K562 (cell line): Measurements from ENCODE around the gene THEMIS. TPM values are rescaled to one million over a fixed set of nuclear protein-coding genes. Genes with fewer than 3 reads are reported as not detected.

Experiments used
- ATAC-seq: fragments of 200-7000 bp; cut with Tn5 transposase; 3 replicates; pipeline ENCODE4 v1.9.1; 2020; ENCODE audit warnings: moderate library complexity
- BruUV-seq: library from RNA; stranded (reverse); fragments of 400-500 nt; replicated peaks from 2 replicates; lab custom pipeline; 2021; lab: Mats Ljungman, UMichigan
- CTCF ChIA-PET: fragments of 300-600 bp; formaldehyde crosslinking; extraction: SDS; loops from one replicate; lab custom pipeline; 2021; ENCODE audit warnings: low intra/inter-chr PET ratio; lab: Yijun Ruan, JAX
- POLR2A ChIA-PET: fragments of 300-600, 350-650 bp; sonication (Branson Sonifier 250); formaldehyde crosslinking; extraction: SDS; loops from one replicate; lab custom pipeline; 2021; ENCODE audit warnings: antibody characterized with exemption, inconsistent platforms; lab: Yijun Ruan, JAX
- DNase-seq, 4 experiments: peaks; one replicate each; pipeline versions ENCODE4 v3.0.0 to v3.0.0-alpha.2; 2011 to 2018; ENCODE audit warnings: low spot score in 3 of 4, mixed read lengths in 3 of 4; ENCODE audit errors: extremely low read depth in 1 of 4
- FAIRE-seq: peaks from 2 replicates; lab custom pipeline; 2011; peaks lifted over from hg19 to GRCh38; lab: Jason Lieb, UNC
- H2AFZ ChIP-seq: 2 replicates; pipeline ENCODE4 v1.6.0; 2011; ENCODE audit warnings: low read depth, low read length, control low read depth, inconsistent platforms
- H3K27ac ChIP-seq: fragments of 200-600 bp; 3 replicates; pipeline ENCODE4 v1.8.0; 2011; ENCODE audit warnings: low read depth, mild to moderate bottlenecking, control low read depth, inconsistent platforms, low read length, moderate library complexity, mixed read lengths; ENCODE audit errors: extremely low read depth
- H3K27me3 ChIP-seq, 2 experiments: fragments of 300-600 bp in 1 of 2; 2 replicates in 1 of 2; 3 replicates in 1 of 2; pipeline versions ENCODE4 v1.6.0 to v1.8.0; 2011; ENCODE audit warnings: inconsistent platforms in 2 of 2, low read length in 2 of 2, mild to moderate bottlenecking in 1 of 2, mixed read lengths in 1 of 2, moderate library complexity in 1 of 2; ENCODE audit not compliant: control insufficient read depth in 2 of 2, insufficient read depth in 2 of 2
- H3K36me3 ChIP-seq: fragments of 300-600 bp; 3 replicates; pipeline ENCODE4 v1.8.0; 2011; ENCODE audit warnings: mild to moderate bottlenecking, low read length, inconsistent platforms; ENCODE audit not compliant: control insufficient read depth, insufficient read depth
- H3K4me1 ChIP-seq, 2 experiments: fragments of 200-600 bp in 1 of 2; replicated peaks in 1 of 2; 2 replicates in 1 of 2; 3 replicates in 1 of 2; pipeline versions ENCODE4 v1.5.1 to v1.8.0; 2011; ENCODE audit warnings: inconsistent platforms in 2 of 2, low read length in 2 of 2, mild to moderate bottlenecking in 1 of 2, mixed read lengths in 1 of 2, moderate library complexity in 1 of 2; ENCODE audit not compliant: control insufficient read depth in 2 of 2, insufficient read depth in 2 of 2
- H3K4me2 ChIP-seq: 2 replicates; pipeline ENCODE4 v1.6.1; 2011; ENCODE audit warnings: low read length, control low read depth, inconsistent platforms, mixed read lengths; ENCODE audit not compliant: insufficient read depth
- H3K4me3 ChIP-seq: fragments of 200-600 bp; sonication (generic), shearing (Covaris generic); 2 replicates; pipeline ENCODE4 v1.5.1; 2016; ENCODE audit warnings: control low read depth, inconsistent platforms
- H3K79me2 ChIP-seq: fragments of 200-600 bp; 3 replicates; pipeline ENCODE4 v1.8.0; 2011; ENCODE audit warnings: low read length, inconsistent platforms; ENCODE audit not compliant: control insufficient read depth, insufficient read depth
- H3K9ac ChIP-seq, 2 experiments: 2 replicates each; pipeline versions ENCODE4 v1.6.0 to v1.6.1; 2011; ENCODE audit warnings: low read depth in 2 of 2, low read length in 2 of 2, control low read depth in 1 of 2, inconsistent platforms in 1 of 2, mild to moderate bottlenecking in 1 of 2, mixed read lengths in 1 of 2; ENCODE audit not compliant: insufficient read depth in 1 of 2
- H3K9me1 ChIP-seq: one replicate; pipeline ENCODE4 v1.6.0; 2011; ENCODE audit warnings: inconsistent platforms, mild to moderate bottlenecking, low read length, moderate library complexity; ENCODE audit not compliant: control insufficient read depth, insufficient read depth
- H3K9me3 ChIP-seq: replicated peaks from 2 replicates; pipeline ENCODE4 v1.5.1; 2011; ENCODE audit warnings: low read depth, low read length, inconsistent platforms; ENCODE audit not compliant: control insufficient read depth, insufficient read depth
- H4K20me1 ChIP-seq: replicated peaks from 2 replicates; pipeline ENCODE4 v1.6.1; 2011; ENCODE audit warnings: low read length, inconsistent platforms, mixed read lengths; ENCODE audit not compliant: control insufficient read depth, insufficient read depth
- CXXC5 ChIP-seq: fragments of 250-450 bp; sonication (Bioruptor Pico); IDR thresholded peaks from 2 replicates; pipeline ENCODE4 v1.8.0; 2022; ENCODE audit warnings: inconsistent platforms, mild to moderate bottlenecking, moderate library complexity
- EP300 ChIP-seq: IDR thresholded peaks from 2 replicates; pipeline ENCODE4 v1.6.1; 2012; ENCODE audit warnings: low read length, improper control_type of control experiment
- ESRRB ChIP-seq: fragments of 250-450 bp; sonication (Bioruptor Pico); IDR thresholded peaks from 2 replicates; pipeline ENCODE4 v1.5.0; 2020; ENCODE audit warnings: mild to moderate bottlenecking, moderate library complexity, borderline replicate concordance
- EZH2 ChIP-seq: IDR thresholded peaks from 2 replicates; pipeline ENCODE4 v1.6.1; 2012; ENCODE audit warnings: low read depth, mild to moderate bottlenecking, inconsistent platforms, low read length, borderline replicate concordance
- GTF2F1 ChIP-seq: IDR thresholded peaks from 2 replicates; pipeline ENCODE4 v1.6.1; 2011; ENCODE audit warnings: low read depth, low read length, improper control_type of control experiment
- POLR2AphosphoS5 ChIP-seq: IDR thresholded peaks from 2 replicates; pipeline ENCODE4 v1.6.1; 2011; ENCODE audit warnings: mild to moderate bottlenecking, low read depth, low read length, moderate library complexity; ENCODE audit not compliant: control insufficient read depth, insufficient read depth
- PPARD ChIP-seq: fragments of 250-450 bp; sonication (Bioruptor Pico); IDR thresholded peaks from 2 replicates; pipeline ENCODE4 v1.8.0; 2022; ENCODE audit warnings: inconsistent platforms, mild to moderate bottlenecking, moderate library complexity
- PYGO2 ChIP-seq: fragments of 450-650 bp; IDR thresholded peaks from 2 replicates; pipeline ENCODE4 v1.6.1; 2016; ENCODE audit warnings: mild to moderate bottlenecking, missing genetic modification characterization, moderate library complexity, missing compliant biosample characterization
- SETDB1 ChIP-seq: IDR thresholded peaks from one replicate; pipeline ENCODE4 v1.6.1; 2012; ENCODE audit warnings: low read length, control low read depth, inconsistent platforms
- SMC3 ChIP-seq: conservative IDR thresholded peaks from 2 replicates; pipeline ENCODE4 v1.6.1; 2011; ENCODE audit warnings: low read depth, low read length, improper control_type of control experiment; ENCODE audit not compliant: insufficient read depth
- TARDBP ChIP-seq: fragments of 450-650 bp; IDR thresholded peaks from 2 replicates; pipeline ENCODE4 v1.6.1; 2016
- TCFL5 ChIP-seq: fragments of 250-450 bp; sonication (Bioruptor Pico); conservative IDR thresholded peaks from 2 replicates; pipeline ENCODE4 v1.6.1; 2021; ENCODE audit warnings: mild to moderate bottlenecking, moderate library complexity, matching md5 sums
- ZBED1 ChIP-seq: IDR thresholded peaks from 2 replicates; pipeline ENCODE4 v1.6.1; 2014
- ZNF146 ChIP-seq: IDR thresholded peaks from one replicate; pipeline ENCODE4 v1.6.1; 2018; ENCODE audit warnings: missing compliant biosample characterization; ENCODE audit not compliant: unreplicated experiment
- ZNF449 ChIP-seq: fragments of 250-450 bp; sonication (Bioruptor Pico); IDR thresholded peaks from 2 replicates; pipeline ENCODE4 v1.8.0; 2022; ENCODE audit warnings: moderate library complexity, mild to moderate bottlenecking, inconsistent platforms
- ZNF79 ChIP-seq: fragments of 250-450 bp; sonication (Bioruptor Pico); IDR thresholded peaks from 2 replicates; pipeline ENCODE4 v1.4.0; 2020; ENCODE audit warnings: low read depth, mild to moderate bottlenecking, moderate library complexity
- WGBS: fragments of 100-300 bp; shearing (Covaris generic); methylation state at CpG from one replicate; pipeline ENCODE4 v1.1.6; 2016; ENCODE audit warnings: low coverage, mixed read lengths; ENCODE audit not compliant: insufficient coverage; ENCODE audit errors: missing lambda C conversion rate; 5-methylcytosine and 5-hydroxymethylcytosine counted together
- in situ Hi-C: fragments of 300-500 bp; cut with MboI; formaldehyde crosslinking; loops from 4 replicates; pipeline ENCODE4 v1.15.0; 2018; ENCODE audit warnings: inconsistent platforms, mixed read lengths
- intact Hi-C: fragments of 100-400 bp; cut with micrococcal nuclease; formaldehyde crosslinking; loops from 2 replicates; pipeline ENCODE4 v1.14.2; 2022
- polyA plus RNA-seq, 8 experiments: library from polyadenylated mRNA; depleted of rRNA in 4 of 8; stranded (reverse) in 5 of 8; unstranded in 3 of 8; fragments of >200 nt; fragmentation: Nextera tagmentation in 2 of 8; fragmentation: Illumina TruSeq in 1 of 8; extraction: Ambion mirVana in 2 of 8; extraction: Trizol in 1 of 8; gene quantifications; 2 replicates each; pipeline versions ENCODE4 v1.2.1 to v1.2.3, GENCODE V29; 2011 to 2014; ENCODE audit warnings: inconsistent platforms in 1 of 8, missing spikeins in 1 of 8
- total RNA-seq, 7 experiments: library from RNA; depleted of rRNA in 6 of 7; stranded (reverse); fragments of >200 nt in 6 of 7; fragmentation: Illumina TruSeq in 2 of 7; extraction: Trizol in 2 of 7; gene quantifications; 2 replicates each; pipeline versions ENCODE4 v1.2.1 to v1.2.3, GENCODE V29; 2011 to 2021; ENCODE audit warnings: low replicate concordance in 1 of 7

THEMIS gene
- total and polyA plus RNA-seq, 9 of the 15 experiments (the other 6 are each of a cell fraction or from before 2014, with no cell fraction given): 0.09 TPM; not detected in 8

- TF ChIP-seq SETDB1 (no peak), ZBED1 (no peak), EZH2 (no peak), GTF2F1 (no peak), SMC3 (no peak)
- FAIRE-seq (no peak), DNase-seq (no peak), ATAC-seq (no peak)
- no peaks in the 10 kb centered on the region for H3K27me3 ChIP-seq
- no peak overlapping the region for H3K4me2 ChIP-seq
- no peak overlapping the region for H3K9ac ChIP-seq
- H3K4me3 ChIP-seq: no peak overlapping the region
- no peaks in the 10 kb centered on the region for H3K4me1 ChIP-seq
- no peak overlapping the region for H2AFZ ChIP-seq
- H3K9me3 ChIP-seq: no peaks in the 10 kb centered on the region; the same call in 1 of the 2 replicates
- no peaks in the 10 kb centered on the region for H3K79me2 ChIP-seq
- in situ Hi-C loops: no loop called here
- H3K27ac ChIP-seq: no peak overlapping the region
- 0% methylated on average over 3 of the region's 3 CpGs for WGBS
- CTCF ChIA-PET: no interaction called here
- H3K9me1 ChIP-seq: no peaks in the 10 kb centered on the region
- H3K36me3 ChIP-seq: no peaks in the 10 kb centered on the region
- no TSS peak for BruUV-seq
- intact Hi-C loops: no loop called here
- H4K20me1 ChIP-seq: no peaks in the 10 kb centered on the region
- POLR2A ChIA-PET: no interaction called here
These were observed 17.9 kb upstream of the THEMIS start for GRCh38 chr6:127918506-127919427.

GRCh38 chr6:127917766-127918165 is 16.9 kb upstream of the THEMIS start:
- H3K36me3 ChIP-seq: no peaks in the 10 kb centered on the region
- FAIRE-seq (no peak), DNase-seq (no peak), ATAC-seq (no peak)
- H3K4me3 ChIP-seq: no peak overlapping the region
- no peaks in the 10 kb centered on the region for H3K9me1 ChIP-seq
- in situ Hi-C loops (no loop called here), intact Hi-C loops (no loop called here)
- ChIA-PET CTCF (no interaction called here), POLR2A (no interaction called here)
- BruUV-seq: no TSS peak
- no peaks in the 10 kb centered on the region; the same call in 1 of the 2 replicates for H3K9me3 ChIP-seq
- H3K27ac ChIP-seq: no peak overlapping the region
- H3K27me3 ChIP-seq: no peaks in the 10 kb centered on the region
- WGBS: 5% methylated on average over 1 of the region's 1 CpG
- TF ChIP-seq EP300 (no peak), TCFL5 (CRISPR knock-in tag) (no peak), ZNF79 (CRISPR knock-in tag) (no peak), CXXC5 (CRISPR knock-in tag) (no peak), TARDBP (no peak), ZNF146 (CRISPR knock-in tag) (no peak), PYGO2 (tag) (no peak), PPARD (CRISPR knock-in tag) (no peak), ZNF449 (CRISPR knock-in tag) (no peak), POLR2AphosphoS5 (no peak), ESRRB (no peak)
- H2AFZ ChIP-seq: no peak overlapping the region
- H3K9ac ChIP-seq: no peak overlapping the region
- H3K79me2 ChIP-seq: no peaks in the 10 kb centered on the region
- H4K20me1 ChIP-seq: no peaks in the 10 kb centered on the region
- no peaks in the 10 kb centered on the region for H3K4me1 ChIP-seq
- no peak overlapping the region for H3K4me2 ChIP-seq
